HEK293T (cell line): ENCODE measurements around the gene MAP3K1.

Experiments
- ELF4 ChIP-seq: fragments of 450-650 bp; IDR thresholded peaks from 2 replicates; pipeline ENCODE4 v1.6.1; 2017; ENCODE audit warnings: antibody characterized with exemption
- FOXA1 ChIP-seq: fragments of 450-650 bp; IDR thresholded peaks from 2 replicates; pipeline ENCODE4 v1.6.1; 2016; ENCODE audit warnings: mild to moderate bottlenecking
- HDGF ChIP-seq: fragments of 450-650 bp; IDR thresholded peaks from 2 replicates; pipeline ENCODE4 v1.6.1; 2017; ENCODE audit warnings: antibody characterized with exemption, borderline replicate concordance
- SP1 ChIP-seq: fragments of 450-650 bp; IDR thresholded peaks from 2 replicates; pipeline ENCODE4 v1.6.1; 2017
- ZNF384 ChIP-seq: fragments of 450-650 bp; IDR thresholded peaks from 2 replicates; pipeline ENCODE4 v1.6.1; 2016
- TF ChIP-seq, protein P1 (sequence below): fragments of 450-650 bp; IDR thresholded peaks from 2 replicates; pipeline ENCODE4 v1.6.1; 2016

DNA sequence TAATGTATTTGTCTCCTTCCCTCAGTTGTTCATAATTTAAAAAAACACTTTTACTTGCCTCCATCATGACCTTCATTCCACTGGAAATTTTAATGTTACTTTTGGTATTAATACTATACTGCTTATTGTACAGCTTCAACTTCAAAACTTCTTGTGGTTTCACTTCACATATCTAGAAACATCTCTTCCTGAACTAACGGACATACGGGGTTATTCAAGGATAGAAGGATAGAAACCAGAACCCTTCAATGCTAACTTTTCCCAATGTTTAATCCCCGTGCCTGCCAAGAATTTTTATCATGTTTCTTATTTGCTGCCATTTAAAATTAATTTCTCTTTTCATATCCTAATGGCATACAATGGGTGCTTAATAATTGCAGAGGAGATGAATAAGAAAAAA lies 57.7 kb downstream of the MAP3K1 start:
- TF ChIP-seq FOXA1 (no peak), SP1 (no peak), HDGF (no peak), ZNF384 (no peak), ELF4 (no peak)
- TF ChIP-seq, protein P1, sequence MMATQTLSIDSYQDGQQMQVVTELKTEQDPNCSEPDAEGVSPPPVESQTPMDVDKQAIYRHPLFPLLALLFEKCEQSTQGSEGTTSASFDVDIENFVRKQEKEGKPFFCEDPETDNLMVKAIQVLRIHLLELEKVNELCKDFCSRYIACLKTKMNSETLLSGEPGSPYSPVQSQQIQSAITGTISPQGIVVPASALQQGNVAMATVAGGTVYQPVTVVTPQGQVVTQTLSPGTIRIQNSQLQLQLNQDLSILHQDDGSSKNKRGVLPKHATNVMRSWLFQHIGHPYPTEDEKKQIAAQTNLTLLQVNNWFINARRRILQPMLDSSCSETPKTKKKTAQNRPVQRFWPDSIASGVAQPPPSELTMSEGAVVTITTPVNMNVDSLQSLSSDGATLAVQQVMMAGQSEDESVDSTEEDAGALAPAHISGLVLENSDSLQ: no peak
